K562 (cell line): ENCODE results near the gene P3H4. TPM values are rescaled to one million over a fixed set of nuclear protein-coding genes. Genes with fewer than 3 reads are reported as not detected.

Source experiments
- ATAC-seq: fragments of 200-7000 bp; cut with Tn5 transposase; 3 replicates; pipeline ENCODE4 v1.9.1; 2020; ENCODE audit warnings: moderate library complexity
- BruUV-seq: library from RNA; stranded (reverse); fragments of 400-500 nt; replicated peaks from 2 replicates; lab custom pipeline; 2021; lab: Mats Ljungman, UMichigan
- CTCF ChIA-PET: fragments of 300-600 bp; formaldehyde crosslinking; extraction: SDS; loops from one replicate; lab custom pipeline; 2021; ENCODE audit warnings: low intra/inter-chr PET ratio; lab: Yijun Ruan, JAX
- POLR2A ChIA-PET: fragments of 300-600, 350-650 bp; sonication (Branson Sonifier 250); formaldehyde crosslinking; extraction: SDS; loops from one replicate; lab custom pipeline; 2021; ENCODE audit warnings: antibody characterized with exemption, inconsistent platforms; lab: Yijun Ruan, JAX
- DNase-seq, 4 experiments: peaks; one replicate each; pipeline versions ENCODE4 v3.0.0 to v3.0.0-alpha.2; 2011 to 2018; ENCODE audit warnings: low spot score in 3 of 4, mixed read lengths in 3 of 4; ENCODE audit errors: extremely low read depth in 1 of 4
- FAIRE-seq: peaks from 2 replicates; lab custom pipeline; 2011; peaks lifted over from hg19 to GRCh38; lab: Jason Lieb, UNC
- H2AFZ ChIP-seq: 2 replicates; pipeline ENCODE4 v1.6.0; 2011; ENCODE audit warnings: low read depth, low read length, control low read depth, inconsistent platforms
- H3K27ac ChIP-seq: fragments of 200-600 bp; 3 replicates; pipeline ENCODE4 v1.8.0; 2011; ENCODE audit warnings: low read depth, mild to moderate bottlenecking, control low read depth, inconsistent platforms, low read length, moderate library complexity, mixed read lengths; ENCODE audit errors: extremely low read depth
- H3K27me3 ChIP-seq, 2 experiments: fragments of 300-600 bp in 1 of 2; 2 replicates in 1 of 2; 3 replicates in 1 of 2; pipeline versions ENCODE4 v1.6.0 to v1.8.0; 2011; ENCODE audit warnings: inconsistent platforms in 2 of 2, low read length in 2 of 2, mild to moderate bottlenecking in 1 of 2, mixed read lengths in 1 of 2, moderate library complexity in 1 of 2; ENCODE audit not compliant: control insufficient read depth in 2 of 2, insufficient read depth in 2 of 2
- H3K36me3 ChIP-seq: fragments of 300-600 bp; 3 replicates; pipeline ENCODE4 v1.8.0; 2011; ENCODE audit warnings: mild to moderate bottlenecking, low read length, inconsistent platforms; ENCODE audit not compliant: control insufficient read depth, insufficient read depth
- H3K4me1 ChIP-seq, 2 experiments: fragments of 200-600 bp in 1 of 2; replicated peaks in 1 of 2; 2 replicates in 1 of 2; 3 replicates in 1 of 2; pipeline versions ENCODE4 v1.5.1 to v1.8.0; 2011; ENCODE audit warnings: inconsistent platforms in 2 of 2, low read length in 2 of 2, mild to moderate bottlenecking in 1 of 2, mixed read lengths in 1 of 2, moderate library complexity in 1 of 2; ENCODE audit not compliant: control insufficient read depth in 2 of 2, insufficient read depth in 2 of 2
- H3K4me2 ChIP-seq: 2 replicates; pipeline ENCODE4 v1.6.1; 2011; ENCODE audit warnings: low read length, control low read depth, inconsistent platforms, mixed read lengths; ENCODE audit not compliant: insufficient read depth
- H3K4me3 ChIP-seq: fragments of 200-600 bp; sonication (generic), shearing (Covaris generic); 2 replicates; pipeline ENCODE4 v1.5.1; 2016; ENCODE audit warnings: control low read depth, inconsistent platforms
- H3K79me2 ChIP-seq: fragments of 200-600 bp; 3 replicates; pipeline ENCODE4 v1.8.0; 2011; ENCODE audit warnings: low read length, inconsistent platforms; ENCODE audit not compliant: control insufficient read depth, insufficient read depth
- H3K9ac ChIP-seq, 2 experiments: 2 replicates each; pipeline versions ENCODE4 v1.6.0 to v1.6.1; 2011; ENCODE audit warnings: low read depth in 2 of 2, low read length in 2 of 2, control low read depth in 1 of 2, inconsistent platforms in 1 of 2, mild to moderate bottlenecking in 1 of 2, mixed read lengths in 1 of 2; ENCODE audit not compliant: insufficient read depth in 1 of 2
- H3K9me1 ChIP-seq: one replicate; pipeline ENCODE4 v1.6.0; 2011; ENCODE audit warnings: inconsistent platforms, mild to moderate bottlenecking, low read length, moderate library complexity; ENCODE audit not compliant: control insufficient read depth, insufficient read depth
- H3K9me3 ChIP-seq: replicated peaks from 2 replicates; pipeline ENCODE4 v1.5.1; 2011; ENCODE audit warnings: low read depth, low read length, inconsistent platforms; ENCODE audit not compliant: control insufficient read depth, insufficient read depth
- H4K20me1 ChIP-seq: replicated peaks from 2 replicates; pipeline ENCODE4 v1.6.1; 2011; ENCODE audit warnings: low read length, inconsistent platforms, mixed read lengths; ENCODE audit not compliant: control insufficient read depth, insufficient read depth
- ARID2 ChIP-seq: fragments of 450-650 bp; IDR thresholded peaks from 2 replicates; pipeline ENCODE4 v1.6.1; 2017; ENCODE audit warnings: antibody characterized with exemption, mild to moderate bottlenecking
- CC2D1A ChIP-seq: fragments of 450-650 bp; IDR thresholded peaks from 2 replicates; pipeline ENCODE4 v1.6.1; 2017; ENCODE audit warnings: mild to moderate bottlenecking
- MCM5 ChIP-seq: fragments of 450-650 bp; IDR thresholded peaks from 2 replicates; pipeline ENCODE4 v1.6.1; 2016; ENCODE audit warnings: low read depth
- REST ChIP-seq, 2 experiments: fragments of 450-650 bp; formaldehyde crosslinking in 1 of 2; IDR thresholded peaks; 2 replicates each; pipeline versions ENCODE4 v1.4.0 to v1.6.1; 2014 to 2020; ENCODE audit warnings: mild to moderate bottlenecking in 2 of 2, borderline replicate concordance in 1 of 2, low read depth in 1 of 2
- TBP ChIP-seq: optimal IDR thresholded peaks from 2 replicates; pipeline ENCODE3; 2011; ENCODE audit warnings: low read depth, low read length, improper control_type of control experiment
- TRIM24 ChIP-seq, 2 experiments: fragments of 450-650 bp; IDR thresholded peaks; 2 replicates each; pipeline ENCODE4 v1.6.1; 2016
- YY1 ChIP-seq, 3 experiments: IDR thresholded peaks; 2 replicates each; pipeline ENCODE4 v1.6.1; 2011; ENCODE audit warnings: low read length in 2 of 3, mild to moderate bottlenecking in 2 of 3, moderate library complexity in 2 of 3, borderline replicate concordance in 1 of 3, control low read depth in 1 of 3, low read depth in 1 of 3; ENCODE audit not compliant: insufficient read depth in 3 of 3, insufficient replicate concordance in 2 of 3, control insufficient read depth in 1 of 3, insufficient read length in 1 of 3; ENCODE audit errors: extremely low read depth in 1 of 3
- ZNF57 ChIP-seq: fragments of 450-650 bp; formaldehyde crosslinking; IDR thresholded peaks from 2 replicates; pipeline ENCODE4 v1.4.0; 2020; ENCODE audit warnings: mild to moderate bottlenecking, moderate library complexity
- WGBS: fragments of 100-300 bp; shearing (Covaris generic); methylation state at CpG from one replicate; pipeline ENCODE4 v1.1.6; 2016; ENCODE audit warnings: low coverage, mixed read lengths; ENCODE audit not compliant: insufficient coverage; ENCODE audit errors: missing lambda C conversion rate; 5-methylcytosine and 5-hydroxymethylcytosine counted together
- in situ Hi-C: fragments of 300-500 bp; cut with MboI; formaldehyde crosslinking; loops from 4 replicates; pipeline ENCODE4 v1.15.0; 2018; ENCODE audit warnings: inconsistent platforms, mixed read lengths
- intact Hi-C: fragments of 100-400 bp; cut with micrococcal nuclease; formaldehyde crosslinking; loops from 2 replicates; pipeline ENCODE4 v1.14.2; 2022
- polyA plus RNA-seq, 8 experiments: library from polyadenylated mRNA; depleted of rRNA in 4 of 8; stranded (reverse) in 5 of 8; unstranded in 3 of 8; fragments of >200 nt; fragmentation: Nextera tagmentation in 2 of 8; fragmentation: Illumina TruSeq in 1 of 8; extraction: Ambion mirVana in 2 of 8; extraction: Trizol in 1 of 8; gene quantifications; 2 replicates each; pipeline versions ENCODE4 v1.2.1 to v1.2.3, GENCODE V29; 2011 to 2014; ENCODE audit warnings: inconsistent platforms in 1 of 8, missing spikeins in 1 of 8
- total RNA-seq, 7 experiments: library from RNA; depleted of rRNA in 6 of 7; stranded (reverse); fragments of >200 nt in 6 of 7; fragmentation: Illumina TruSeq in 2 of 7; extraction: Trizol in 2 of 7; gene quantifications; 2 replicates each; pipeline versions ENCODE4 v1.2.1 to v1.2.3, GENCODE V29; 2011 to 2021; ENCODE audit warnings: low replicate concordance in 1 of 7
- TF ChIP-seq, protein P1 (sequence below): fragments of 450-650 bp; formaldehyde crosslinking; IDR thresholded peaks from 2 replicates; pipeline ENCODE4 v1.4.0; 2020; ENCODE audit warnings: mild to moderate bottlenecking, moderate library complexity

The P3H4 gene
- total and polyA plus RNA-seq, 9 of the 15 experiments (the other 6 are each of a cell fraction or from before 2014, with no cell fraction given): 0.10 to 3.7 (median 1.0) TPM

- Histone ChIP-seq H3K9me3 (no peaks in the 10 kb centered on the region), H3K27ac (no peak overlapping the region), H3K36me3 (no peaks in the 10 kb centered on the region), H3K4me3 (no peak overlapping the region), H2AFZ (peak overlapping the region; percentile 54), H3K4me1 (peaks cover 9 to 29% of the 10 kb centered on the region in 2 experiments), H3K9me1 (no peaks in the 10 kb centered on the region), H3K79me2 (no peaks in the 10 kb centered on the region), H3K4me2 (no peak overlapping the region), H4K20me1 (no peaks in the 10 kb centered on the region), H3K9ac (peak overlapping the region in 1 of 2 experiments; percentile 11; a peak in 1 of 4 replicates), H3K27me3 (no peaks in the 10 kb centered on the region)
- ChIA-PET POLR2A (interaction anchor here (0.6 to 1.1 kb wide), 3 partner anchors 16 to 134 kb away, joined by 3 to 4 read pairs (median 4); partner anchors contain the start of gene JUP), CTCF (interaction anchor here (0.5 to 2.5 kb wide), 4 partner anchors 16 to 63 kb away, joined by 3 to 48 read pairs (median 4); no protein-coding TSS in a partner anchor)
- peak; percentile 79 to 86 (median 80) for DNase-seq
- FAIRE-seq: peak; percentile 95
- in situ Hi-C loops (loop anchor here (5.0 kb wide), 1 partner anchor 64 kb away; no protein-coding TSS in a partner anchor), intact Hi-C loops (loop anchor here (1.0 to 10.0 kb wide), 4 partner anchors 17 to 157 kb away; no protein-coding TSS in a partner anchor)
- WGBS: 18% methylated on average over 14 of the region's 14 CpGs
- peak; percentile 87 for ATAC-seq
- BruUV-seq: no TSS peak
- no peak for TF ChIP-seq MCM5
- peak; percentile 91 for TF ChIP-seq CC2D1A
- TF ChIP-seq ARID2: peak; percentile 97
- TF ChIP-seq REST (IDR thresholded peaks at IDR 0.05; ENCODE audit: borderline replicate concordance): peak; percentile 94
- no peak for TF ChIP-seq REST (CRISPR knock-in tag; IDR thresholded peaks at IDR 0.05; ENCODE audit: low read depth)
- no peak for TF ChIP-seq TRIM24 (IDR thresholded peaks at IDR 0.05)
- no peak for TF ChIP-seq TBP
- TF ChIP-seq YY1 (IDR thresholded peaks at IDR 0.05; ENCODE audit: borderline replicate concordance in 1 of 3, control insufficient read depth in 1 of 3, extremely low read depth in 1 of 3, insufficient read depth in 3 of 3, insufficient read length in 1 of 3, insufficient replicate concordance in 2 of 3, low read depth in 1 of 3, low read length in 2 of 3): peak in 1 of 3 experiments; percentile 24
- TF ChIP-seq, protein P1, sequence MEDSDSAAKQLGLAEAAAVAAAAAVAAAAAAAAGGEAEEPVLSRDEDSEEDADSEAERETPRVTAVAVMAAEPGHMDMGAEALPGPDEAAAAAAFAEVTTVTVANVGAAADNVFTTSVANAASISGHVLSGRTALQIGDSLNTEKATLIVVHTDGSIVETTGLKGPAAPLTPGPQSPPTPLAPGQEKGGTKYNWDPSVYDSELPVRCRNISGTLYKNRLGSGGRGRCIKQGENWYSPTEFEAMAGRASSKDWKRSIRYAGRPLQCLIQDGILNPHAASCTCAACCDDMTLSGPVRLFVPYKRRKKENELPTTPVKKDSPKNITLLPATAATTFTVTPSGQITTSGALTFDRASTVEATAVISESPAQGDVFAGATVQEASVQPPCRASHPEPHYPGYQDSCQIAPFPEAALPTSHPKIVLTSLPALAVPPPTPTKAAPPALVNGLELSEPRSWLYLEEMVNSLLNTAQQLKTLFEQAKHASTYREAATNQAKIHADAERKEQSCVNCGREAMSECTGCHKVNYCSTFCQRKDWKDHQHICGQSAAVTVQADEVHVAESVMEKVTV (CRISPR knock-in tag): peak; percentile 79
- no peak for TF ChIP-seq ZNF57 (CRISPR knock-in tag)
Observed at GRCh38 chr17:41801374-41802271, 10.1 kb downstream of the P3H4 start.
